ENCODE results near the gene CYB5R4.

Gene CYB5R4

GRCh38 chr6:83875843-83876242, 16.4 kb downstream of the CYB5R4 start:
- TF ChIP-seq CTCF (conservative IDR thresholded peaks at IDR 0.05), result no peak
- H3K27ac ChIP-seq, result no peak overlapping the region

GRCh38 chr6:83878902-83879644, 19.6 kb downstream of the CYB5R4 start:
- TF ChIP-seq CTCF (conservative IDR thresholded peaks at IDR 0.05), result no peak

GRCh38 chr6:83879746-83880145, 20.3 kb downstream of the CYB5R4 start:
- TF ChIP-seq CTCF (conservative IDR thresholded peaks at IDR 0.05), result no peak
- H3K27ac ChIP-seq, result no peak overlapping the region

More at GRCh38 chr6:83878902-83879644, 19.6 kb downstream of the CYB5R4 start:
- no peak overlapping the region for H3K27ac ChIP-seq

GRCh38 chr6:83883240-83883639, 23.8 kb downstream of the CYB5R4 start:
- H3K27ac ChIP-seq, result no peak overlapping the region
- TF ChIP-seq CTCF (conservative IDR thresholded peaks at IDR 0.05), result no peak

- H3K27ac ChIP-seq, result no peak overlapping the region
- TF ChIP-seq CTCF (conservative IDR thresholded peaks at IDR 0.05), result peak; percentile 76
These were observed 25.0 kb downstream of the CYB5R4 start for GRCh38 chr6:83884523-83884922.

GRCh38 chr6:83885984-83886383, 26.5 kb downstream of the CYB5R4 start:
- H3K27ac ChIP-seq, result no peak overlapping the region
- no peak for TF ChIP-seq CTCF (conservative IDR thresholded peaks at IDR 0.05)

GRCh38 chr6:83889621-83890020, 30.1 kb downstream of the CYB5R4 start:
- H3K27ac ChIP-seq, result no peak overlapping the region
- TF ChIP-seq CTCF (conservative IDR thresholded peaks at IDR 0.05), result no peak
